Progenitor cell of endocrine pancreas (in vitro differentiated cells): ENCODE results near the gene FIBCD1. TPM values are rescaled to one million over a fixed set of nuclear protein-coding genes. Genes with fewer than 3 reads are reported as not detected.
A peak's percentile ranks its signal among the peaks of the same experiment; 100 is the strongest.

Source experiments
- DNase-seq: peaks from one replicate; pipeline ENCODE4 v3.0.0; 2021; ENCODE audit warnings: low spot score; ENCODE audit not compliant: unreplicated experiment
- H3K27ac Mint-ChIP-seq: 2 replicates; pipeline ENCODE4 v1.8.0; 2021; ENCODE audit warnings: mild to moderate bottlenecking, moderate library complexity, mixed read lengths
- H3K27me3 Mint-ChIP-seq: 2 replicates; pipeline ENCODE4 v1.8.0; 2021; ENCODE audit warnings: mixed read lengths
- H3K36me3 Mint-ChIP-seq: 2 replicates; pipeline ENCODE4 v1.8.0; 2022; ENCODE audit warnings: mixed read lengths; ENCODE audit not compliant: insufficient read depth
- H3K4me1 Mint-ChIP-seq: 2 replicates; pipeline ENCODE4 v1.8.0; 2021; ENCODE audit warnings: low read depth, mixed read lengths
- H3K4me3 Mint-ChIP-seq: 2 replicates; pipeline ENCODE4 v1.8.0; 2021; ENCODE audit warnings: low read depth, mild to moderate bottlenecking, moderate library complexity, mixed read lengths
- H3K9me3 Mint-ChIP-seq: 2 replicates; pipeline ENCODE4 v1.8.0; 2021; ENCODE audit warnings: low read depth, mixed read lengths
- total RNA-seq: library from RNA; stranded (reverse); gene quantifications from 2 replicates; pipeline ENCODE4 v1.2.1, GENCODE V29; 2021
- TF ChIP-seq, protein P1 (sequence below): fragments of 200-600 bp; sonication (generic); IDR thresholded peaks from one replicate; pipeline ENCODE4 v1.5.0; 2021; ENCODE audit warnings: antibody characterized with exemption, mild to moderate bottlenecking; ENCODE audit not compliant: unreplicated experiment

The FIBCD1 gene
- total RNA-seq, 1 donor from 2014 or later = not detected

DNA sequence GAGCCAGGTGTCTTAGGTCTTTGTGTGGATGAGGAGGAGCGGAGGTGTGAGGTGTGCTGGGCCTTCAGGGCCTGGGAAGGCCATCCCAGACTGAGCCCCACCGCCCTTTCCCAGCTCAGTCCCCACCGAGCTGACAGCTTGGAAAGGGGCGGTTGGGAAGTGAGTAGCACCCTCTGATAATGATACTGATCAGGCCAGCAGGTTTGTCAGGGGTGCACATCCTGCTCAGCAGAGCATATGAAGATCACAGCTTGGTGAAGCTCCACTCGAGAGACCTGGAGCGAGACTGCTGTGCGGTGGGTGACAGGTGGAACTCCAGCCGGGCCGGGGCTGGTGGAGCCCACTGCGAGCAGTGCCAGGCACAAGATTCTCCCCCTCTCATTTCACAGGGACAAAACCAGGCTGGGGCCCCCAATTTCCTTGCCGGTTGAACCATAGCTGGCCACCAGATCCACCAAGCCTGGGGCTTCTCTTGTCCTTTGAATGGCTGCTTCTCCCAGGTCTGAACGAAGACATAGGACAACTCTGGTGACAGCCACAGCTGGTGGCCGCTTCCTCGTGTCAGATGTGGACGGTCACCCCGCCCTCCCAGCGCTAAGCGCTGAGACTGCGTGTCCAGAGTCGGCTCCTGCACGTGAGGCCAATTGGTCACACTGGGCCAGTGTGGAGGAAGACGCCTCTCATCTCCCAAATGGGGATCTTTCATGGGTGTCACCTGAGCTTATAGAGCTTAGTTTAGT, 50.7 kb downstream of the FIBCD1 start:
- TF ChIP-seq, protein P1, sequence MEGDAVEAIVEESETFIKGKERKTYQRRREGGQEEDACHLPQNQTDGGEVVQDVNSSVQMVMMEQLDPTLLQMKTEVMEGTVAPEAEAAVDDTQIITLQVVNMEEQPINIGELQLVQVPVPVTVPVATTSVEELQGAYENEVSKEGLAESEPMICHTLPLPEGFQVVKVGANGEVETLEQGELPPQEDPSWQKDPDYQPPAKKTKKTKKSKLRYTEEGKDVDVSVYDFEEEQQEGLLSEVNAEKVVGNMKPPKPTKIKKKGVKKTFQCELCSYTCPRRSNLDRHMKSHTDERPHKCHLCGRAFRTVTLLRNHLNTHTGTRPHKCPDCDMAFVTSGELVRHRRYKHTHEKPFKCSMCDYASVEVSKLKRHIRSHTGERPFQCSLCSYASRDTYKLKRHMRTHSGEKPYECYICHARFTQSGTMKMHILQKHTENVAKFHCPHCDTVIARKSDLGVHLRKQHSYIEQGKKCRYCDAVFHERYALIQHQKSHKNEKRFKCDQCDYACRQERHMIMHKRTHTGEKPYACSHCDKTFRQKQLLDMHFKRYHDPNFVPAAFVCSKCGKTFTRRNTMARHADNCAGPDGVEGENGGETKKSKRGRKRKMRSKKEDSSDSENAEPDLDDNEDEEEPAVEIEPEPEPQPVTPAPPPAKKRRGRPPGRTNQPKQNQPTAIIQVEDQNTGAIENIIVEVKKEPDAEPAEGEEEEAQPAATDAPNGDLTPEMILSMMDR = no peak
- Mint-ChIP-seq H3K36me3 (peaks cover 16% of the 10 kb centered on the region), H3K27me3 (no peaks in the 10 kb centered on the region), H3K9me3 (no peaks in the 10 kb centered on the region), H3K27ac (no peak overlapping the region), H3K4me3 (no peak overlapping the region), H3K4me1 (peaks cover 1% of the 10 kb centered on the region)
- no peak for DNase-seq

DNA sequence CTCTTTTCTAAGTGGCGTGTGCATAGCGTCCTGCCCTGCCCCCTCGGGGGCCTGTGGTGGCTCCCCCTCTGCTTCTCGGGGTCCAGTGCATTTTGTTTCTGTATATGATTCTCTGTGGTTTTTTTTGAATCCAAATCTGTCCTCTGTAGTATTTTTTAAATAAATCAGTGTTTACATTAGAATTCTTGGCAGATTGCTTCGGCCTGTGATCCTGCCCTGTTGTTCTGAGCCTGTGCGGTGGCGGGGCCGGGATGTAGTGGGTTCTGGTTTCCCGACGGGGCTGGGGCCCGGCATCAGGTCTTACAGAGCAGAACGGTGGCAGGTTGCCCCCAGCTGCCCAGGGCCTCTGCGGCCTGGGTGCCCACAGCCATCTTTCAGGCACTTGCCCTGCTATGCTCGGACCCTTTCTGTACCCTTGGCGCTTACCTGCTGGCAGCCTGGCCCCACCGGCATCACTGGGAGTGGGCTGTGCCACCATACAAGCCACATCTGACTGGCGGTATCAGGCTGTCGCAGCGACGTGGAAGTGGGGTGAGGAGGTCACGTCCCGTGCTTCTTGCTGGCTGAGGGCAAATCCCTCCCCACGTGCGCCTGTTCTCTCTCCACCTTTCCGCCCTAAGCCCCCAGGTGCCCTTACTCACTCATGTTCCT, 51.4 kb downstream of the FIBCD1 start:
- TF ChIP-seq, protein P1 = no peak
- H3K4me1 Mint-ChIP-seq = peaks cover 1% of the 10 kb centered on the region
- no peak overlapping the region for H3K27ac Mint-ChIP-seq
- H3K9me3 Mint-ChIP-seq = no peaks in the 10 kb centered on the region
- peaks cover 16% of the 10 kb centered on the region for H3K36me3 Mint-ChIP-seq
- no peak for DNase-seq
- H3K27me3 Mint-ChIP-seq = no peaks in the 10 kb centered on the region
- no peak overlapping the region for H3K4me3 Mint-ChIP-seq

DNA sequence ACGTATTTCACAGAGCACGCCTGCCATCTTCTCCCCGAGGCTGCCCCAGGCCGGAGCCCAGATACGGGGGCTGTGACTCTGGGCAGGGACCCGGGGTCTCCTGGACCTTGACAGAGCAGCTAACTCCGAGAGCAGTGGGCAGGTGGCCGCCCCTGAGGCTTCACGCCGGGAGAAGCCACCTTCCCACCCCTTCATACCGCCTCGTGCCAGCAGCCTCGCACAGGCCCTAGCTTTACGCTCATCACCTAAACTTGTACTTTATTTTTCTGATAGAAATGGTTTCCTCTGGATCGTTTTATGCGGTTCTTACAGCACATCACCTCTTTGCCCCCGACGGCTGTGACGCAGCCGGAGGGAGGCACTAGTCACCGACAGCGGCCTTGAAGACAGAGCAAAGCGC, 52.1 kb downstream of the FIBCD1 start:
- peaks cover 16% of the 10 kb centered on the region for H3K36me3 Mint-ChIP-seq
- H3K27me3 Mint-ChIP-seq = no peaks in the 10 kb centered on the region
- no peak overlapping the region for H3K4me3 Mint-ChIP-seq
- TF ChIP-seq, protein P1 = no peak
- no peak overlapping the region for H3K27ac Mint-ChIP-seq
- H3K9me3 Mint-ChIP-seq = no peaks in the 10 kb centered on the region
- peaks cover 1% of the 10 kb centered on the region for H3K4me1 Mint-ChIP-seq
- no peak for DNase-seq

DNA sequence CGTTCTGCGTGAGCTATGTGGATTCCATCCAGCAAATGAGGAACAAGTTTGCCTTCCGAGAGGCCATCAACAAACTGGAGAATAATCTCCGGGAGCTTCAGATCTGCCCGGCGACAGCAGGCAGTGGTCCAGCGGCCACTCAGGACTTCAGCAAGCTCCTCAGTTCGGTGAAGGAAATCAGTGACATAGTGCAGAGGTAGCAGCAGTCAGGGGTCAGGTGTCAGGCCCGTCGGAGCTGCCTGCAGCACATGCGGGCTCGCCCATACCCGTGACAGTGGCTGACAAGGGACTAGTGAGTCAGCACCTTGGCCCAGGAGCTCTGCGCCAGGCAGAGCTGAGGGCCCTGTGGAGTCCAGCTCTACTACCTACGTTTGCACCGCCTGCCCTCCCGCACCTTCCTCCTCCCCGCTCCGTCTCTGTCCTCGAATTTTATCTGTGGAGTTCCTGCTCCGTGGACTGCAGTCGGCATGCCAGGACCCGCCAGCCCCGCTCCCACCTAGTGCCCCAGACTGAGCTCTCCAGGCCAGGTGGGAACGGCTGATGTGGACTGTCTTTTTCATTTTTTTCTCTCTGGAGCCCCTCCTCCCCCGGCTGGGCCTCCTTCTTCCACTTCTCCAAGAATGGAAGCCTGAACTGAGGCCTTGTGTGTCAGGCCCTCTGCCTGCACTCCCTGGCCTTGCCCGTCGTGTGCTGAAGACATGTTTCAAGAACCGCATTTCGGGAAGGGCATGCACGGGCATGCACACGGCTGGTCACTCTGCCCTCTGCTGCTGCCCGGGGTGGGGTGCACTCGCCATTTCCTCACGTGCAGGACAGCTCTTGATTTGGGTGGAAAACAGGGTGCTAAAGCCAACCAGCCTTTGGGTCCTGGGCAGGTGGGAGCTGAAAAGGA, 53.3 kb downstream of the FIBCD1 start:
- Mint-ChIP-seq H3K27ac (peak overlapping the region; percentile 59), H3K4me1 (peaks cover 1% of the 10 kb centered on the region), H3K4me3 (no peak overlapping the region), H3K27me3 (no peaks in the 10 kb centered on the region), H3K36me3 (peaks cover 25% of the 10 kb centered on the region), H3K9me3 (no peaks in the 10 kb centered on the region)
- DNase-seq = no peak
- TF ChIP-seq, protein P1 = no peak
